GM12878 (cell line): ENCODE data around the gene MYCBP2. TPM values are rescaled to one million over a fixed set of nuclear protein-coding genes. Genes with fewer than 3 reads are reported as not detected.

Experiments used
- ATAC-seq: fragments of 200-7000 bp; cut with Tn5 transposase; 3 replicates; pipeline ENCODE4 v1.9.1; 2020; ENCODE audit warnings: mild to moderate bottlenecking, moderate library complexity
- BruUV-seq: library from RNA; stranded (reverse); fragments of 400-500 nt; replicated peaks from 2 replicates; lab custom pipeline; 2021; lab: Mats Ljungman, UMichigan
- CTCF ChIA-PET: fragments of 300-600 bp; sonication (Branson Sonifier 250); formaldehyde crosslinking; extraction: SDS; loops from one replicate; lab custom pipeline; 2021; ENCODE audit warnings: inconsistent platforms; lab: Yijun Ruan, JAX
- POLR2A ChIA-PET: fragments of 350-600 bp; formaldehyde crosslinking; extraction: SDS; loops from one replicate; lab custom pipeline; 2021; ENCODE audit warnings: inconsistent platforms; lab: Charles Lee
- RAD21 ChIA-PET: fragments of 300-600 bp; sonication (Branson Sonifier 250); formaldehyde crosslinking; loops from one replicate; lab custom pipeline; 2023; ENCODE audit warnings: antibody characterized with exemption; ENCODE audit not compliant: unreplicated experiment; lab: Charles Lee
- SMC1A ChIA-PET: fragments of 300-600 bp; sonication (Branson Sonifier 250); formaldehyde crosslinking; loops from one replicate; lab custom pipeline; 2023; ENCODE audit not compliant: unreplicated experiment, uncharacterized antibody; lab: Charles Lee
- DNase-seq: peaks from one replicate; pipeline ENCODE4 v3.0.0-alpha.2; 2011; ENCODE audit warnings: low read depth, low spot score
- FAIRE-seq: peaks from 3 replicates; lab custom pipeline; 2011; peaks lifted over from hg19 to GRCh38; lab: Jason Lieb, UNC
- H2AFZ ChIP-seq: 2 replicates; pipeline ENCODE4 v1.6.0; 2011; ENCODE audit warnings: low read depth, low read length, control low read depth; ENCODE audit not compliant: control insufficient read depth
- H3K27ac ChIP-seq: 2 replicates; pipeline ENCODE4 v1.5.1; 2011; ENCODE audit warnings: control low read depth; ENCODE audit not compliant: control insufficient read depth, insufficient read depth
- H3K27me3 ChIP-seq, 2 experiments: replicated peaks in 1 of 2; 2 replicates each; pipeline versions ENCODE4 v1.6.0 to v1.6.1; 2011; ENCODE audit warnings: low read length in 1 of 2; ENCODE audit not compliant: control insufficient read depth in 2 of 2, insufficient read depth in 2 of 2
- H3K36me3 ChIP-seq, 2 experiments: 2 replicates each; pipeline ENCODE4 v1.5.1; 2011; ENCODE audit warnings: low read length in 1 of 2; ENCODE audit not compliant: control insufficient read depth in 2 of 2, insufficient read depth in 2 of 2
- H3K4me1 ChIP-seq: 2 replicates; pipeline ENCODE4 v1.6.1; 2011; ENCODE audit warnings: mild to moderate bottlenecking, low read length, moderate library complexity, mixed read lengths; ENCODE audit not compliant: control insufficient read depth, insufficient read depth
- H3K4me2 ChIP-seq: 2 replicates; pipeline ENCODE4 v1.6.0; 2011; ENCODE audit warnings: control low read depth; ENCODE audit not compliant: control insufficient read depth, insufficient read depth
- H3K4me3 ChIP-seq: fragments of 200-600 bp; sonication (generic); 2 replicates; pipeline ENCODE4 v1.5.1; 2016
- H3K79me2 ChIP-seq: 2 replicates; pipeline ENCODE4 v1.6.0; 2011; ENCODE audit warnings: low read length; ENCODE audit not compliant: control insufficient read depth, insufficient read depth
- H3K9ac ChIP-seq: 2 replicates; pipeline ENCODE4 v1.8.0; 2011; ENCODE audit warnings: low read length, control low read depth, mixed read lengths; ENCODE audit not compliant: control insufficient read depth, insufficient read depth
- H3K9me3 ChIP-seq: replicated peaks from 3 replicates; pipeline ENCODE4 v1.5.1; 2011; ENCODE audit warnings: mild to moderate bottlenecking, low read length; ENCODE audit not compliant: control insufficient read depth, insufficient read depth
- H4K20me1 ChIP-seq: 2 replicates; pipeline ENCODE4 v1.6.0; 2011; ENCODE audit not compliant: control insufficient read depth, insufficient read depth
- EP300 ChIP-seq, 2 experiments: fragments of 150-350 bp in 1 of 2; IDR thresholded peaks; 2 replicates each; pipeline ENCODE4 v1.6.1; 2011 to 2012; ENCODE audit warnings: low read depth in 2 of 2, low read length in 2 of 2, borderline replicate concordance in 1 of 2, improper control_type of control experiment in 1 of 2, inconsistent platforms in 1 of 2; ENCODE audit not compliant: control insufficient read depth in 1 of 2
- FOS ChIP-seq: IDR thresholded peaks from 3 replicates; pipeline ENCODE4 v1.6.1; 2011; ENCODE audit warnings: borderline replicate concordance; ENCODE audit not compliant: insufficient read length; ENCODE audit errors: extremely low read depth
- HSF1 ChIP-seq: fragments of 150-350 bp; IDR thresholded peaks from 2 replicates; pipeline ENCODE4 v1.6.1; 2014; ENCODE audit warnings: mild to moderate bottlenecking, low read depth, low read length
- IKZF2 ChIP-seq, 2 experiments: fragments of 450-650 bp; IDR thresholded peaks; 2 replicates each; pipeline ENCODE4 v1.6.1; 2017; ENCODE audit warnings: mild to moderate bottlenecking in 2 of 2, moderate library complexity in 2 of 2
- NFIC ChIP-seq: IDR thresholded peaks from 2 replicates; pipeline ENCODE4 v1.6.1; 2012; ENCODE audit warnings: low read depth, mild to moderate bottlenecking, inconsistent platforms, low read length, moderate library complexity
- NR2C2 ChIP-seq: IDR thresholded peaks from 2 replicates; pipeline ENCODE4 v1.6.1; 2011; ENCODE audit warnings: borderline replicate concordance, low read depth; ENCODE audit not compliant: control insufficient read depth, insufficient read length
- RCOR1 ChIP-seq: conservative IDR thresholded peaks from 2 replicates; pipeline ENCODE4 v1.6.1; 2012; ENCODE audit warnings: low read depth, low read length, improper control_type of control experiment
- SUPT20H ChIP-seq: IDR thresholded peaks from 2 replicates; pipeline ENCODE4 v1.6.1; 2011; ENCODE audit warnings: low read depth, mild to moderate bottlenecking, low read length, moderate library complexity, borderline replicate concordance; ENCODE audit not compliant: control insufficient read depth
- ZNF592 ChIP-seq: fragments of 450-650 bp; IDR thresholded peaks from 2 replicates; pipeline ENCODE4 v1.6.1; 2017; ENCODE audit warnings: mild to moderate bottlenecking, moderate library complexity
- in situ Hi-C: fragments of 300-500 bp; cut with MboI; formaldehyde crosslinking; loops from 9 replicates; pipeline ENCODE4 v1.14.3; 2018; ENCODE audit warnings: mixed read lengths
- intact Hi-C: fragments of 100-400 bp; cut with micrococcal nuclease; formaldehyde crosslinking; loops from one replicate; pipeline ENCODE4 v1.14.2; 2022; ENCODE audit not compliant: unreplicated experiment
- polyA plus RNA-seq, 11 experiments: library from polyadenylated mRNA; depleted of rRNA in 4 of 11; unstranded in 6 of 11; stranded (reverse) in 5 of 11; fragments of >200 nt; fragmentation: Nextera tagmentation in 4 of 11; fragmentation: Illumina TruSeq in 1 of 11; extraction: Ambion mirVana in 4 of 11; extraction: Trizol in 1 of 11; gene quantifications; 1 replicate in 1 of 11; 2 replicates in 10 of 11; pipeline versions ENCODE4 v1.2.1 to v1.2.3, GENCODE V29; 2011 to 2016; ENCODE audit warnings: inconsistent platforms in 2 of 11, missing spikeins in 2 of 11, low read depth in 1 of 11
- total RNA-seq, 4 experiments: library from RNA; depleted of rRNA in 3 of 4; stranded (reverse); fragments of >200 nt in 3 of 4; fragmentation: Illumina TruSeq in 1 of 4; extraction: Trizol in 1 of 4; gene quantifications; 2 replicates each; pipeline versions ENCODE4 v1.2.1 to v1.2.3, GENCODE V29; 2013 to 2021
- TF ChIP-seq, protein P1 (sequence below): IDR thresholded peaks from 2 replicates; pipeline ENCODE4 v1.6.1; 2011; ENCODE audit warnings: borderline replicate concordance, low read depth, mild to moderate bottlenecking, moderate library complexity, low read length; ENCODE audit not compliant: insufficient read depth, poor library complexity, severe bottlenecking

The MYCBP2 gene
- total and polyA plus RNA-seq, 10 of the 15 experiments (the other 5 are each of a cell fraction or from before 2014, with no cell fraction given): 51.9 to 152 (median 98.2) TPM

- no peaks in the 10 kb centered on the region for H3K27me3 ChIP-seq
- in situ Hi-C loops (no loop called here), intact Hi-C loops (no loop called here)
- H3K9me3 ChIP-seq: peaks cover 7% of the 10 kb centered on the region
- no peak for FAIRE-seq
- H3K4me2 ChIP-seq: no peak overlapping the region
- TF ChIP-seq, protein P1, sequence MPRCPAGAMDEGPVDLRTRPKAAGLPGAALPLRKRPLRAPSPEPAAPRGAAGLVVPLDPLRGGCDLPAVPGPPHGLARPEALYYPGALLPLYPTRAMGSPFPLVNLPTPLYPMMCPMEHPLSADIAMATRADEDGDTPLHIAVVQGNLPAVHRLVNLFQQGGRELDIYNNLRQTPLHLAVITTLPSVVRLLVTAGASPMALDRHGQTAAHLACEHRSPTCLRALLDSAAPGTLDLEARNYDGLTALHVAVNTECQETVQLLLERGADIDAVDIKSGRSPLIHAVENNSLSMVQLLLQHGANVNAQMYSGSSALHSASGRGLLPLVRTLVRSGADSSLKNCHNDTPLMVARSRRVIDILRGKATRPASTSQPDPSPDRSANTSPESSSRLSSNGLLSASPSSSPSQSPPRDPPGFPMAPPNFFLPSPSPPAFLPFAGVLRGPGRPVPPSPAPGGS: no peak
- TF ChIP-seq FOS (no peak), RCOR1 (no peak), HSF1 (no peak), ZNF592 (no peak), SUPT20H (no peak), EP300 (IDR thresholded peaks at IDR 0.05; ENCODE audit: borderline replicate concordance in 1 of 2, control insufficient read depth in 1 of 2, low read depth in 2 of 2, low read length in 2 of 2) (no peak), IKZF2 (IDR thresholded peaks at IDR 0.05) (no peak), NR2C2 (no peak), NFIC (no peak)
- peaks cover 11% of the 10 kb centered on the region for H3K4me1 ChIP-seq
- no peak overlapping the region for H3K9ac ChIP-seq
- H3K27ac ChIP-seq: no peak overlapping the region
- DNase-seq: no peak
- no TSS peak for BruUV-seq
- H2AFZ ChIP-seq: no peak overlapping the region
- ChIA-PET RAD21 (no interaction called here), SMC1A (interaction anchor here (1.4 to 1.8 kb wide), 2 partner anchors 8 to 18 kb away, joined by 3 read pairs; no protein-coding TSS in a partner anchor), CTCF (interaction anchor here (2.0 to 2.2 kb wide), 3 partner anchors 30 to 188 kb away, joined by 8 to 12 read pairs (median 8); no protein-coding TSS in a partner anchor), POLR2A (interaction anchor here (0.6 kb wide), 1 partner anchor 458 kb away, joined by 4 read pairs; no protein-coding TSS in a partner anchor)
- no peak overlapping the region for H3K4me3 ChIP-seq
- no peak for ATAC-seq
- H3K79me2 ChIP-seq: peaks cover 29% of the 10 kb centered on the region
- no peaks in the 10 kb centered on the region for H4K20me1 ChIP-seq
- peaks cover 4 to 39% of the 10 kb centered on the region in 2 experiments for H3K36me3 ChIP-seq
Observed at GRCh38 chr13:77289851-77290250, 37.0 kb downstream of the MYCBP2 start.
